ENCODE results near the gene TEC. TPM values are rescaled to one million over a fixed set of nuclear protein-coding genes. Genes with fewer than 3 reads are reported as not detected.

The TEC gene
- total RNA-seq, 1 donor: 7.2 TPM

GRCh38 chr4:48153791-48154550 lies 115.7 kb downstream of the TEC start:
- no peak overlapping the region for H3K4me3 ChIP-seq (ENCODE audit: low read length)
- H3K4me1 ChIP-seq (ENCODE audit: insufficient read depth, low read length): no peaks in the 10 kb centered on the region
- no peaks in the 10 kb centered on the region for H3K27me3 ChIP-seq (ENCODE audit: insufficient read depth, low read length)
- peaks cover 26% of the 10 kb centered on the region for H3K9me3 ChIP-seq (ENCODE audit: low read depth, low read length)

GRCh38 chr4:48152259-48152658 lies 117.4 kb downstream of the TEC start:
- no peak overlapping the region for H3K4me3 ChIP-seq (ENCODE audit: low read length)
- H3K9me3 ChIP-seq (ENCODE audit: low read depth, low read length): peaks cover 26% of the 10 kb centered on the region
- no peaks in the 10 kb centered on the region for H3K27me3 ChIP-seq (ENCODE audit: insufficient read depth, low read length)
- no peaks in the 10 kb centered on the region for H3K4me1 ChIP-seq (ENCODE audit: insufficient read depth, low read length)

DNA sequence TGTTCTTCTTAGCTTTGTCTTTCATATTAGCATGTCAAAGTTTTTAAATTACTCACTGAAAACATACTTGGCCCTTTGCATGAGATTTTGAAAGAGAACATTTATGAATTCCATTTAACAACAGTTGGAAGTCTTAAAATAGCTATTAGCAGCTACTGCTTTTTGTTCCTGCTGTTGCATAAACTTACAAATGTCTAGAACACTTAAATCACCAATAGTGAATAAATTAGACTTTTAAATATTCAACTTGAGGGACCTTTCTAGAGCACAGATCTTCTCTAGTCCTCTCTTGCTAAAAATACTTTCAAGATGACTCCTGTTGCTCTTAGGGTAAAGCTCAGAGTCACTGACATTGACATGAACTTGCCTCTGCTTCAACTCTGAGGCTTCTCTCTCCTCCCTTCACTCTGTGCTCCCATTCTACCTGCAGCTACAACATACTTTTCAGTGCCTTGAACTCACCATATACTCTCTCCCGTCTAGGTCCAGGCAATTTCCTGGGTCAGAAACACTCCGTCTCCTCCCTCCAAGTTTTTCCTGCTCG lies 119.7 kb downstream of the TEC start:
- no peaks in the 10 kb centered on the region for H3K4me1 ChIP-seq (ENCODE audit: insufficient read depth, low read length)
- no peak overlapping the region for H3K4me3 ChIP-seq (ENCODE audit: low read length)
- no peaks in the 10 kb centered on the region for H3K27me3 ChIP-seq (ENCODE audit: insufficient read depth, low read length)
- H3K9me3 ChIP-seq (ENCODE audit: low read depth, low read length): peaks cover 13% of the 10 kb centered on the region

DNA sequence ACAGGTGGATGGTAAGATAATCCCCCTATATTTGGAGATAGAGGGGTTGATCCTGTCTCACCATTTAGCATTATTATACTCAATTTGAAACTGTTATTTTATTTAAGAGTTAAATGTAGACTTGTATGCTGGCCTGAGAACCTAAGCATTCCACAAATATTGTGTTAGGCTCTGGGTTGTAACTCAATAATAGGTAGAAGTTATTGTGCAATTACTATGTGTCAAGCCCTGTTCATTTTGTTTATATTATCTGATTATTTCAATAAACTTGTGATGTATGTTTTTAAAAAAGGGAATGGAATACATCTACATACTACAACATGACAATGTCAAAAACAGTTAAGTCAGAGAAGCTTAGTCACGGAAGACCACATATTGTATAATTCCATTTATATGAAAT lies 122.0 kb downstream of the TEC start:
- H3K4me3 ChIP-seq (ENCODE audit: low read length): no peak overlapping the region
- H3K9me3 ChIP-seq (ENCODE audit: low read depth, low read length): no peaks in the 10 kb centered on the region
- no peaks in the 10 kb centered on the region for H3K27me3 ChIP-seq (ENCODE audit: insufficient read depth, low read length)
- H3K4me1 ChIP-seq (ENCODE audit: insufficient read depth, low read length): no peaks in the 10 kb centered on the region

GRCh38 chr4:48141048-48141447 lies 128.6 kb downstream of the TEC start:
- peaks cover 43% of the 10 kb centered on the region for H3K4me1 ChIP-seq (ENCODE audit: insufficient read depth, low read length)
- H3K9me3 ChIP-seq (ENCODE audit: low read depth, low read length): no peaks in the 10 kb centered on the region
- no peaks in the 10 kb centered on the region for H3K27me3 ChIP-seq (ENCODE audit: insufficient read depth, low read length)
- no peak overlapping the region for H3K4me3 ChIP-seq (ENCODE audit: low read length)

GRCh38 chr4:48139691-48140090 lies 129.9 kb downstream of the TEC start:
- Histone ChIP-seq H3K27me3 (ENCODE audit: insufficient read depth, low read length) (no peaks in the 10 kb centered on the region), H3K9me3 (ENCODE audit: low read depth, low read length) (no peaks in the 10 kb centered on the region), H3K4me1 (ENCODE audit: insufficient read depth, low read length) (peaks cover 55% of the 10 kb centered on the region), H3K4me3 (ENCODE audit: low read length) (no peak overlapping the region)

DNA sequence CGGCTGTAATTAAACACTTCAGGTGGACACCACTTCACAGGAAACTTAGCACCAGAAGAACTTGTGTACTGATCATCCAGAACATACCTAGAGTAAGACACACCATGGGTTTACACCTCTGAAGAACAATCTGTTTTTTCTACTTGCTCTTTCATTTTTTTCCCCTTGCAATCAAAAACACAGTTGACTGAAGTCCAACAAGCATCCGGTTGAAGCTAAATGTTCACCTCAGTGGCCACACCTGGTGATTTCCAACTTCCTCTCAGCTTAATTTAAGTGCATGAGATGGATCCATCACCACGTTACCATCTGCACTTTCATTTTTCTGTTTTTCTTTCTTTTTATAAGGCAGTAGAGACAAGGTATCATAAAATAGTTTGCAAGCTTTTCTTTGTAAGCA lies 130.7 kb downstream of the TEC start:
- H3K9me3 ChIP-seq (ENCODE audit: low read depth, low read length): no peaks in the 10 kb centered on the region
- no peak overlapping the region for H3K4me3 ChIP-seq (ENCODE audit: low read length)
- H3K27me3 ChIP-seq (ENCODE audit: insufficient read depth, low read length): no peaks in the 10 kb centered on the region
- peaks cover 55% of the 10 kb centered on the region for H3K4me1 ChIP-seq (ENCODE audit: insufficient read depth, low read length)

- Histone ChIP-seq H3K9me3 (ENCODE audit: low read depth, low read length) (no peaks in the 10 kb centered on the region), H3K4me3 (ENCODE audit: low read length) (no peak overlapping the region), H3K4me1 (ENCODE audit: insufficient read depth, low read length) (peaks cover 55% of the 10 kb centered on the region), H3K27me3 (ENCODE audit: insufficient read depth, low read length) (no peaks in the 10 kb centered on the region)
These were observed 131.1 kb downstream of the TEC start for GRCh38 chr4:48138511-48138910.

- H3K4me1 ChIP-seq (ENCODE audit: insufficient read depth, low read length): peaks cover 55% of the 10 kb centered on the region
- no peaks in the 10 kb centered on the region for H3K27me3 ChIP-seq (ENCODE audit: insufficient read depth, low read length)
- H3K9me3 ChIP-seq (ENCODE audit: low read depth, low read length): no peaks in the 10 kb centered on the region
- no peak overlapping the region for H3K4me3 ChIP-seq (ENCODE audit: low read length)
These were observed 131.8 kb downstream of the TEC start for GRCh38 chr4:48137846-48138245.

GRCh38 chr4:48134081-48134480 lies 135.6 kb downstream of the TEC start, which contains the start of gene TXK:
Gene TXK, minus strand, starts transcription at chr4:48134250. Its CDS starts 80 bp downstream, at chr4:48134170.
- peaks cover 54% of the 10 kb centered on the region for H3K4me1 ChIP-seq (ENCODE audit: insufficient read depth, low read length)
- H3K27me3 ChIP-seq (ENCODE audit: insufficient read depth, low read length): no peaks in the 10 kb centered on the region
- H3K4me3 ChIP-seq (ENCODE audit: low read length): peak within 1 kb of the TSS; percentile 48
- no peaks in the 10 kb centered on the region for H3K9me3 ChIP-seq (ENCODE audit: low read depth, low read length)

- H3K4me1 ChIP-seq (ENCODE audit: insufficient read depth, low read length): peaks cover 54% of the 10 kb centered on the region
- peak overlapping the region; percentile 48 for H3K4me3 ChIP-seq (ENCODE audit: low read length)
These were observed 136.0 kb downstream of the TEC start for GRCh38 chr4:48133669-48134068.

GRCh38 chr4:48131736-48132135 lies 137.9 kb downstream of the TEC start:
- Histone ChIP-seq H3K27me3 (ENCODE audit: insufficient read depth, low read length) (no peaks in the 10 kb centered on the region), H3K4me3 (ENCODE audit: low read length) (peak overlapping the region; percentile 48), H3K4me1 (ENCODE audit: insufficient read depth, low read length) (peaks cover 54% of the 10 kb centered on the region), H3K9me3 (ENCODE audit: low read depth, low read length) (no peaks in the 10 kb centered on the region)

More at GRCh38 chr4:48133669-48134068, 136.0 kb downstream of the TEC start:
- Histone ChIP-seq H3K9me3 (ENCODE audit: low read depth, low read length) (no peaks in the 10 kb centered on the region), H3K27me3 (ENCODE audit: insufficient read depth, low read length) (no peaks in the 10 kb centered on the region)

DNA sequence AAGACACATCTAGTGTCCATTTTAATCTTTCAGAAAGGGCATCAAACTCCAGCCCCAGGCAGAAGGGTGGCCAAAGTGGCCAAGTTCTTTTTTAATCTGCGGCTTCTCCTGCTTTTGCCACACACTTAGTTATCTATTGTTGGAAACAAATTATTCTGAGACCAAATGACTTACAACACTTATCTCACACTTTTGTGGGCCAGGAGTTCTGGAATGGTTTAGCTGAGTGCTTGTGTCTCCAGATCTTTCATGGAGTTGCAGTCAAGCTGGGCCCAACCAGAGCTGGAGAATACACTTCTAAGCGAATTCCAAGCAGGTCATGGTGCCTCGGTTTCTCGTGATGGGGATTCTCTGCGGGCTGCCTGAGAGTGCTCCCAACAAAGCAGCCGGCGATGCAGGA lies 139.5 kb downstream of the TEC start:
- Histone ChIP-seq H3K27me3 (ENCODE audit: insufficient read depth, low read length) (no peaks in the 10 kb centered on the region), H3K4me1 (ENCODE audit: insufficient read depth, low read length) (peaks cover 48% of the 10 kb centered on the region), H3K9me3 (ENCODE audit: low read depth, low read length) (no peaks in the 10 kb centered on the region), H3K4me3 (ENCODE audit: low read length) (peak overlapping the region; percentile 5)

GRCh38 chr4:48129307-48130014 lies 140.2 kb downstream of the TEC start:
- H3K27me3 ChIP-seq (ENCODE audit: insufficient read depth, low read length): no peaks in the 10 kb centered on the region
- H3K9me3 ChIP-seq (ENCODE audit: low read depth, low read length): no peaks in the 10 kb centered on the region
- H3K4me3 ChIP-seq (ENCODE audit: low read length): peak overlapping the region; percentile 5
- peaks cover 46% of the 10 kb centered on the region for H3K4me1 ChIP-seq (ENCODE audit: insufficient read depth, low read length)

DNA sequence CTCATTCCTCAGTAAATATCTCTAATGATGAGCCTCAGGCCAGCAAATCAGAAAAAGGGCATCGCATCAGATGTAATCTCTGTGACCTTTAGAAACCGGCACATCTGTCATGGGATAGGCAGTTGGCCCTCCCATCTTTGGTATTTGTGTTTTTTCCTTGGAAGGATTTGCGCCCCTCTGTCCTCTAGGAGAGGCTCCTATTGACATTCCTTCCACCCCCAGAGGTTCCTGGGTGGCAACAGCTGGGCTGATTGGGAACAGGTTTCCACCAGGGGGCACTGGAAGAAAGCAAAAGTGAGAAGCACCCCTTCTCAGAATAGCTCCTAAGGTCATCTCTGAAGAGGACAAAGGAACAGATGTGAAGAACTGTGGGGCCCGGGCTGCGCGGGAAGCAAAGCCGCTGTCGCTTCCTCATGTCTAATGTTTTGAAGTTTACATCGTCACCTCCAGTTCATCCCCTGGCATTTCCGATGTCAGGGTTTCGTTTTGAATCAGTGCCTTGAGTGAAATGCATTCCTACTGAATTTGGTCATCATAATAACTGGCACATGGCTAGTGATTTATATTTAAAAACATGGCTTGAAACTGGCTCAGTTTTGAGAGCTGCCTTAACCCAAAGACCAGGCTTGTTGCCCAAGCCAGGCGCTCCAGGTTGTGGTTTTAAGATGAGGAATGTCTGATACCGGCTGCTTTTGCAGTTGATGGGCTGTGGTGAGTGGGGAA lies 141.8 kb downstream of the TEC start:
- Histone ChIP-seq H3K27me3 (ENCODE audit: insufficient read depth, low read length) (no peaks in the 10 kb centered on the region), H3K4me3 (ENCODE audit: low read length) (no peak overlapping the region), H3K9me3 (ENCODE audit: low read depth, low read length) (no peaks in the 10 kb centered on the region), H3K4me1 (ENCODE audit: insufficient read depth, low read length) (peaks cover 60% of the 10 kb centered on the region)

Data from mononuclear cell (primary cell).